RWPE2 (cell line): ENCODE measurements around the gene HAUS7.
A peak's percentile ranks its signal among the peaks of the same experiment; 100 is the strongest.

ENCODE experiments used
- ATAC-seq: fragments of 200-7000 bp; cut with Tn5 transposase; 3 replicates; pipeline ENCODE4 v1.9.1; 2021; ENCODE audit warnings: low read depth
- DNase-seq: peaks from one replicate; pipeline ENCODE4 v3.0.0-alpha.2; 2020; ENCODE audit warnings: low spot score
- H3K27ac ChIP-seq: fragments of 450-650 bp; 2 replicates; pipeline ENCODE4 v1.5.1; 2017; ENCODE audit warnings: mild to moderate bottlenecking; ENCODE audit not compliant: poor library complexity, severe bottlenecking
- H3K27me3 ChIP-seq: fragments of 250-450 bp; sonication (Bioruptor Pico); 2 replicates; pipeline ENCODE4 v1.5.1; 2021; ENCODE audit warnings: mild to moderate bottlenecking, moderate library complexity; ENCODE audit not compliant: insufficient read depth, poor library complexity, severe bottlenecking
- H3K36me3 ChIP-seq: fragments of 250-450 bp; sonication (Bioruptor Pico); 2 replicates; pipeline ENCODE4 v1.5.1; 2020; ENCODE audit warnings: low read depth, mild to moderate bottlenecking, moderate library complexity
- H3K4me1 ChIP-seq: fragments of 250-450 bp; sonication (Bioruptor Pico); 2 replicates; pipeline ENCODE4 v1.5.1; 2021; ENCODE audit warnings: mild to moderate bottlenecking, moderate library complexity; ENCODE audit not compliant: insufficient read depth, poor library complexity, severe bottlenecking
- H3K4me3 ChIP-seq: fragments of 250-450 bp; sonication (Bioruptor Pico); 2 replicates; pipeline ENCODE4 v1.5.1; 2021; ENCODE audit warnings: mild to moderate bottlenecking, moderate library complexity; ENCODE audit not compliant: severe bottlenecking
- H3K9me3 ChIP-seq: fragments of 250-450 bp; sonication (Bioruptor Pico); 2 replicates; pipeline ENCODE4 v1.5.1; 2021; ENCODE audit warnings: mild to moderate bottlenecking, moderate library complexity; ENCODE audit not compliant: severe bottlenecking
- CTCF ChIP-seq: fragments of 450-650 bp; IDR thresholded peaks from one replicate; pipeline ENCODE4 v1.5.1; 2017; ENCODE audit warnings: mild to moderate bottlenecking, moderate library complexity; ENCODE audit not compliant: poor library complexity, severe bottlenecking

HAUS7 gene

GRCh38 chrX:153400146-153401132 is 69.9 kb downstream of the HAUS7 start:
- ATAC-seq = peak; percentile 40; the same call in 1 of the 3 replicates
- Histone ChIP-seq H3K27ac (no peak overlapping the region), H3K4me3 (no peak overlapping the region), H3K36me3 (no peaks in the 10 kb centered on the region), H3K27me3 (no peaks in the 10 kb centered on the region), H3K4me1 (no peaks in the 10 kb centered on the region), H3K9me3 (no peaks in the 10 kb centered on the region)
- peak; percentile 52 for TF ChIP-seq CTCF
- DNase-seq = no peak

- Histone ChIP-seq H3K4me1 (no peaks in the 10 kb centered on the region), H3K9me3 (no peaks in the 10 kb centered on the region), H3K27ac (no peak overlapping the region), H3K4me3 (no peak overlapping the region), H3K36me3 (no peaks in the 10 kb centered on the region), H3K27me3 (no peaks in the 10 kb centered on the region)
- no peak for DNase-seq
- ATAC-seq = no peak
- no peak for TF ChIP-seq CTCF
These were observed 72.0 kb downstream of the HAUS7 start for GRCh38 chrX:153398275-153398960.
